Measurements from ENCODE around the gene CD46. TPM values are rescaled to one million over a fixed set of nuclear protein-coding genes. Genes with fewer than 3 reads are reported as not detected.

The CD46 gene
- total and polyA plus RNA-seq, 7 donors: 18.6 to 143 (median 104) TPM

- Histone ChIP-seq H3K4me3 (no peak overlapping the region), H3K27me3 (no peaks in the 10 kb centered on the region), H3K9me3 (no peaks in the 10 kb centered on the region), H3K4me1 (peaks cover 0 to 83% (median 80%) of the 10 kb centered on the region in 4 donors), H3K27ac (peak overlapping the region; percentile 91 to 99 (median 94)), H3K36me3 (no peaks in the 10 kb centered on the region)
- no peak for TF ChIP-seq POLR2A (IDR thresholded peaks at IDR 0.05)
- no peak for TF ChIP-seq POLR2AphosphoS5 (IDR thresholded peaks at IDR 0.05)
- TF ChIP-seq, protein P1, sequence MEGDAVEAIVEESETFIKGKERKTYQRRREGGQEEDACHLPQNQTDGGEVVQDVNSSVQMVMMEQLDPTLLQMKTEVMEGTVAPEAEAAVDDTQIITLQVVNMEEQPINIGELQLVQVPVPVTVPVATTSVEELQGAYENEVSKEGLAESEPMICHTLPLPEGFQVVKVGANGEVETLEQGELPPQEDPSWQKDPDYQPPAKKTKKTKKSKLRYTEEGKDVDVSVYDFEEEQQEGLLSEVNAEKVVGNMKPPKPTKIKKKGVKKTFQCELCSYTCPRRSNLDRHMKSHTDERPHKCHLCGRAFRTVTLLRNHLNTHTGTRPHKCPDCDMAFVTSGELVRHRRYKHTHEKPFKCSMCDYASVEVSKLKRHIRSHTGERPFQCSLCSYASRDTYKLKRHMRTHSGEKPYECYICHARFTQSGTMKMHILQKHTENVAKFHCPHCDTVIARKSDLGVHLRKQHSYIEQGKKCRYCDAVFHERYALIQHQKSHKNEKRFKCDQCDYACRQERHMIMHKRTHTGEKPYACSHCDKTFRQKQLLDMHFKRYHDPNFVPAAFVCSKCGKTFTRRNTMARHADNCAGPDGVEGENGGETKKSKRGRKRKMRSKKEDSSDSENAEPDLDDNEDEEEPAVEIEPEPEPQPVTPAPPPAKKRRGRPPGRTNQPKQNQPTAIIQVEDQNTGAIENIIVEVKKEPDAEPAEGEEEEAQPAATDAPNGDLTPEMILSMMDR (IDR thresholded peaks at IDR 0.05): no peak
- no peak for TF ChIP-seq EP300 (IDR thresholded peaks at IDR 0.05)
- intact Hi-C loops (cut with DNase I): loop anchor here (10.0 kb wide), 1 partner anchor 407 kb away; no protein-coding TSS in a partner anchor
- WGBS, 2 donors: 71 to 88% methylated on average over 2 of the region's 2 CpGs
- peak; percentile 37 for DNase-seq
Measured at GRCh38 chr1:207827488-207827830, 75.6 kb downstream of the CD46 start.

DNA sequence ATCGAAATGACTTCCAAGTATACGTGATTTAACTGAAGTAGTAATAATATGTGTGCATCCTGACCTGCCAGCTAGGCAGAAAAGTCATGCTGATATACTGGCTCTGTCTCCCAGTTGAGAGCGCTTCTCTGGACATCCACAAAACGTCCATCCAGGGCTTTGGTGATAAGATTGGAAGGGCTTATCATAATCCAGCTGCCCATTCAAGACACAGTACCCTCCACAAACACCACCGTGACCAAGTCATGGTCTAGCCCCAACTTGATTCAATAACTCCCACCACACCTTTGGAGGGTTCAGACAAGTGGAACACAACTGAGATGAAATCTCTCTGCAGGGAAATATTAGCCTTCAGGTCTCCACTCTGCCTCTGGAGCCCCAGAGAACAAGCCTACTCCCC is 76.2 kb downstream of the CD46 start:
- Histone ChIP-seq H3K27me3 (no peaks in the 10 kb centered on the region), H3K4me1 (peaks cover 0 to 89% (median 86%) of the 10 kb centered on the region in 4 donors), H3K9me3 (no peaks in the 10 kb centered on the region), H3K27ac (peak overlapping the region; percentile 91 to 99 (median 94)), H3K4me3 (no peak overlapping the region), H3K36me3 (no peaks in the 10 kb centered on the region)
- intact Hi-C loops (cut with DNase I): loop anchor here (1.0 to 10.0 kb wide), 3 partner anchors 41 to 407 kb away; no protein-coding TSS in a partner anchor
- DNase-seq: peak; percentile 38
- 71 to 86% methylated on average over 5 of the region's 5 CpGs for WGBS, 2 donors
- no peak for TF ChIP-seq EP300 (IDR thresholded peaks at IDR 0.05)
- TF ChIP-seq, protein P1 (IDR thresholded peaks at IDR 0.05): no peak
- TF ChIP-seq POLR2A (IDR thresholded peaks at IDR 0.05): no peak

DNA sequence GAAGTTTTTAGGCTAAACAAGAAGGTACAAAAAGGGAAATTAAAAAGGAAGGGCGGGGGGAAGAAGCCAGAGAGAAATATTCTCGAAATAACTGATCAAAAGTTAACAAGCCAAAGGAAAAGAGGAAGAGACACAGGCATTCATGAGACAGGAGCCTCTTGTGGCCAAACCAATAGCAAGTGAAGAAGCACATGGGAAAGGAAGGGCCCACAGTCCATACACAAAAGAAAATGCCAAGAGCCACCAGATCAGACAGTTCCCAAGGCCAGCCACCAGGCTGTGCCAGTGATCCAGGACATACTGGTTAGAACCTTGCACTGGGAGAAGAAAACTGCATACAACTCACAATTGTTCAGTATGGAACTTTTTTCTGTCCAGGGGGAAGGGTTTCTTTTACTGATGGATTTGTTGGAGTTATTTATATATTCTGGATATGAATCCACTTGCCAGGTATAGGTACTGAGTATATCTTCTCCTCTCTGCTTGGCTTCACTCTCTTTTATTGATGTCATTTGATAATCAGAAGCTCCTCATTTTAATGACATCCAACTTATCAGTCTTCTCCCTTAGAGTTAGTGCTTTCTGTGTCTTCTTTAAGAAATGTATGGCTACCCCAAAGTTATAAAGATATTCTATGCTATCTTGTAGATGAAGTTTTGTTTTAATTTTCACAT is 76.8 kb downstream of the CD46 start:
- Histone ChIP-seq H3K36me3 (no peaks in the 10 kb centered on the region), H3K4me1 (peaks cover 0 to 94% (median 88%) of the 10 kb centered on the region in 4 donors), H3K27ac (peak overlapping the region; percentile 91 to 99 (median 94)), H3K4me3 (no peak overlapping the region), H3K27me3 (no peaks in the 10 kb centered on the region), H3K9me3 (no peaks in the 10 kb centered on the region)
- TF ChIP-seq, protein P1 (IDR thresholded peaks at IDR 0.05): peak; percentile 86 to 97 (median 92)
- TF ChIP-seq EP300 (IDR thresholded peaks at IDR 0.05) (no peak), POLR2AphosphoS5 (IDR thresholded peaks at IDR 0.05) (peak; percentile 5 to 54 (median 46))
- intact Hi-C loops (cut with DNase I): loop anchor here (1.0 to 10.0 kb wide), 3 partner anchors 41 to 406 kb away; no protein-coding TSS in a partner anchor
- DNase-seq: peak; percentile 91
- WGBS, 2 donors: 44 to 46% methylated on average over 2 of the region's 2 CpGs

DNA sequence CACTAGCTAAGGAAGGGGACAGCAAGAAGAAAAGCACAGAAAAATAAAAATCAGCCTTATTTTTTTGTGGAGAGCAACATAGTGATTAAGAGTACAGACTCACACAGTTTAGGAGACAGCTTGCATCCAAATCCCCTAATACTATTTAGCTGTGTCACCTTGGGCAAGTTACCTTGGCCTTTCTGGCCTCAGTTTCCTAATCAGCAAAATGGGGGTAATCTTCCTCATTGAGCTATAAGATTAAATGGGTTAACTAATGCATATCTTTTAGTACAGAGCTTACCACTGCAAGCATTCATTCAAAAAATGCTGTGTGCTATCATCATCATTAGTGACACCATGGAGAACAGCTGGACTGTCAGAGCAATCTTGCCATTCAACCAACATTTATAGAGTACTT is 77.7 kb downstream of the CD46 start:
- no peak for TF ChIP-seq POLR2A (IDR thresholded peaks at IDR 0.05)
- TF ChIP-seq, protein P1 (IDR thresholded peaks at IDR 0.05): no peak
- TF ChIP-seq EP300 (IDR thresholded peaks at IDR 0.05): no peak
- no peak for TF ChIP-seq POLR2AphosphoS5 (IDR thresholded peaks at IDR 0.05)
- no peaks in the 10 kb centered on the region for H3K36me3 ChIP-seq
- H3K4me1 ChIP-seq: peaks cover 0 to 93% (median 82%) of the 10 kb centered on the region in 4 donors
- no peaks in the 10 kb centered on the region for H3K9me3 ChIP-seq
- no peaks in the 10 kb centered on the region for H3K27me3 ChIP-seq
- H3K4me3 ChIP-seq: no peak overlapping the region
- intact Hi-C loops (cut with DNase I): loop anchor here (2.0 to 10.0 kb wide), 2 partner anchors 133 to 405 kb away; no protein-coding TSS in a partner anchor
- no peak for DNase-seq
- peak overlapping the region; percentile 91 to 99 (median 94) for H3K27ac ChIP-seq

Measured in sigmoid colon (tissue), 7 donors.